Measurements from ENCODE around the gene C16orf95. TPM values are rescaled to one million over a fixed set of nuclear protein-coding genes. Genes with fewer than 3 reads are reported as not detected.

The C16orf95 gene
- total RNA-seq, 1 donor from 2014 or later, result 6.8 TPM

DNA sequence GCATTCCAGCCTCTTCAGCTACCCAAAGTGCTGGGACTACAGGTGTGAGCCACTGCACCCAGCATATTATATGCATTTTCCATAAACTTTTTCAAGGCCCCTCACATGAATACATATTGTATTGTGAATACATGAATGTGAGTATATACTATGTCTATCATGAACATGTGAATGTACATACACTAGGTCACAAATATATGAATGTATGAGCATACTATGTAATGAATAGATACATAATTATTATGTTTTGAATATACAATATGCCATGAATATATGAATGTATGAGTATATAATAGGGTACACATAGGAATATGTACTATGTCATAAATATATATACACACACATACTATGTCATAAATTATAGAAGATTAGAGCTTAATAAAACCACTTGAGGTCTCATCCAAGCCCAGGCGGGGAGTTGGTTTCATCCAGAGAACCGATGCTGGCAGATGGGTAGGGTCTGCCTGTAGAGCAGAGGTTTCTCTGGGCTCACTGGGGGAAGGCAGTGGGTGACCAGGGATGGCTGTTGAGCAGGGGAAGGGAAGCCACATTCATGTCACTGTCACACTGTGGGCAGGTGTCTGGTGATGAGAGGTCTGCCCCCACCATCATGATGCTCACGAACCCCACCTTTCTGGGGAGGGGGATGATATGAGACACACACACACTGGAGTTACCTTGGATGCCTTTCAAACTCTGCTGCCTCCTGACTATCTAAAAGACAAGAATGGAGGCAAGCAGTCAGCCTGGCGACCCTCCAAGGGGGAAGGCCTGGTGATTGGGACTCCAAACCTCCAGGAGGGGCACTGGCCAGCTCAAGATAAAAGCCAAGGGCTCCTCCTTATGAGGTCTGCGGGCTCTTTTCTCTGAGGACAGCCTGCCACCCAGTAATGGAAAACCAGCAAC is 7.3 kb downstream of the C16orf95 start:
- no peak for DNase-seq (ENCODE audit: low read depth, low spot score)
- no peaks in the 10 kb centered on the region for H3K4me1 Mint-ChIP-seq
- no peaks in the 10 kb centered on the region for H3K27me3 Mint-ChIP-seq (ENCODE audit: low read depth)
- H3K9me3 Mint-ChIP-seq, result peaks cover 3% of the 10 kb centered on the region
- TF ChIP-seq, protein P1, sequence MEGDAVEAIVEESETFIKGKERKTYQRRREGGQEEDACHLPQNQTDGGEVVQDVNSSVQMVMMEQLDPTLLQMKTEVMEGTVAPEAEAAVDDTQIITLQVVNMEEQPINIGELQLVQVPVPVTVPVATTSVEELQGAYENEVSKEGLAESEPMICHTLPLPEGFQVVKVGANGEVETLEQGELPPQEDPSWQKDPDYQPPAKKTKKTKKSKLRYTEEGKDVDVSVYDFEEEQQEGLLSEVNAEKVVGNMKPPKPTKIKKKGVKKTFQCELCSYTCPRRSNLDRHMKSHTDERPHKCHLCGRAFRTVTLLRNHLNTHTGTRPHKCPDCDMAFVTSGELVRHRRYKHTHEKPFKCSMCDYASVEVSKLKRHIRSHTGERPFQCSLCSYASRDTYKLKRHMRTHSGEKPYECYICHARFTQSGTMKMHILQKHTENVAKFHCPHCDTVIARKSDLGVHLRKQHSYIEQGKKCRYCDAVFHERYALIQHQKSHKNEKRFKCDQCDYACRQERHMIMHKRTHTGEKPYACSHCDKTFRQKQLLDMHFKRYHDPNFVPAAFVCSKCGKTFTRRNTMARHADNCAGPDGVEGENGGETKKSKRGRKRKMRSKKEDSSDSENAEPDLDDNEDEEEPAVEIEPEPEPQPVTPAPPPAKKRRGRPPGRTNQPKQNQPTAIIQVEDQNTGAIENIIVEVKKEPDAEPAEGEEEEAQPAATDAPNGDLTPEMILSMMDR (conservative IDR thresholded peaks at IDR 0.05), result no peak
- no peak overlapping the region for H3K27ac Mint-ChIP-seq (ENCODE audit: unreplicated experiment)
- H3K4me3 Mint-ChIP-seq, result no peak overlapping the region
- peaks cover 7% of the 10 kb centered on the region for H3K36me3 Mint-ChIP-seq (ENCODE audit: low read depth)

DNA sequence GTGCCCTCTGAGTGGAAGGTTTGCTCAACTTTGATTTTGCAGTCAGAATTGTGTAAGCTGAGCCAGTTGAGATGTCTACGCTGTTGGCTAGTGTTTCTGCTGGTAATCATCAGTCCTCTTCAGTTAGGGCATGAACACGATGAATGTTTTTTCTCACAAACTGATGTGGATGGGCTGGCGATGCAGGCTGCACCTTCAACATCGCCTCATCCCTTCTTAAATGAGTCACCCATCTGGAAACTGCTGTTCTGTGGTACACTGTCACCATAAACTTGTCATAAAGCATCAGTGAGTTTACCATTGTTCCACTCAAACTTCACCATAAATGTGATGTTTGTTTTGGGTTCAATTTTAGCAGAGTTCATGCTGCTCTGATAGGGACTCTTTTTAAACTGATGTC is 8.4 kb downstream of the C16orf95 start:
- TF ChIP-seq, protein P1 (conservative IDR thresholded peaks at IDR 0.05), result no peak
- H3K36me3 Mint-ChIP-seq (ENCODE audit: low read depth), result peaks cover 7% of the 10 kb centered on the region

DNA sequence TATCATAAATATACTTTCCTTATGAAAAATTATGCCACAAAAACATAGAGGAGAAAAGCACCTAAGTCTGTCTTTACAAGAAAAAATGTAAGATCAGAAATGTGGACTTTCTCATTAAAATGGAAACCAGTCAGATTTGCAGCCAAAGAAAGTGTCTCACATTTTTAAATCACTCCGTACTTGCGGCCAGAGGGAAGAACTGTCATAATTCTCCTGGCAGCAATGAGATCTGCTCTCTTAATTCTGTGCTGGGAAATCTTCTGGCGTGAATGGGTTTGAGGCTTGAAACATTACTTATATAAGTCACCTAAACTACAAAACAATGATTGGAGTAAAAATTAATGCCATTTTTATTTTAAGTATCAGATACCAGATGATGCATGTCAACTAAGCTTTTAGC is 10.7 kb downstream of the C16orf95 start:
- Mint-ChIP-seq H3K36me3 (ENCODE audit: low read depth) (peaks cover 7% of the 10 kb centered on the region), H3K4me1 (no peaks in the 10 kb centered on the region), H3K4me3 (no peak overlapping the region), H3K27ac (ENCODE audit: unreplicated experiment) (no peak overlapping the region), H3K27me3 (ENCODE audit: low read depth) (no peaks in the 10 kb centered on the region), H3K9me3 (peaks cover 3% of the 10 kb centered on the region)
- no peak for DNase-seq (ENCODE audit: low read depth, low spot score)
- TF ChIP-seq, protein P1 (conservative IDR thresholded peaks at IDR 0.05), result no peak

More for the DNA sequence above, 8.4 kb downstream of the C16orf95 start:
- DNase-seq (ENCODE audit: low read depth, low spot score), result no peak
- Mint-ChIP-seq H3K27me3 (ENCODE audit: low read depth) (no peaks in the 10 kb centered on the region), H3K4me3 (no peak overlapping the region), H3K9me3 (peaks cover 3% of the 10 kb centered on the region), H3K27ac (ENCODE audit: unreplicated experiment) (no peak overlapping the region), H3K4me1 (no peaks in the 10 kb centered on the region)

DNA sequence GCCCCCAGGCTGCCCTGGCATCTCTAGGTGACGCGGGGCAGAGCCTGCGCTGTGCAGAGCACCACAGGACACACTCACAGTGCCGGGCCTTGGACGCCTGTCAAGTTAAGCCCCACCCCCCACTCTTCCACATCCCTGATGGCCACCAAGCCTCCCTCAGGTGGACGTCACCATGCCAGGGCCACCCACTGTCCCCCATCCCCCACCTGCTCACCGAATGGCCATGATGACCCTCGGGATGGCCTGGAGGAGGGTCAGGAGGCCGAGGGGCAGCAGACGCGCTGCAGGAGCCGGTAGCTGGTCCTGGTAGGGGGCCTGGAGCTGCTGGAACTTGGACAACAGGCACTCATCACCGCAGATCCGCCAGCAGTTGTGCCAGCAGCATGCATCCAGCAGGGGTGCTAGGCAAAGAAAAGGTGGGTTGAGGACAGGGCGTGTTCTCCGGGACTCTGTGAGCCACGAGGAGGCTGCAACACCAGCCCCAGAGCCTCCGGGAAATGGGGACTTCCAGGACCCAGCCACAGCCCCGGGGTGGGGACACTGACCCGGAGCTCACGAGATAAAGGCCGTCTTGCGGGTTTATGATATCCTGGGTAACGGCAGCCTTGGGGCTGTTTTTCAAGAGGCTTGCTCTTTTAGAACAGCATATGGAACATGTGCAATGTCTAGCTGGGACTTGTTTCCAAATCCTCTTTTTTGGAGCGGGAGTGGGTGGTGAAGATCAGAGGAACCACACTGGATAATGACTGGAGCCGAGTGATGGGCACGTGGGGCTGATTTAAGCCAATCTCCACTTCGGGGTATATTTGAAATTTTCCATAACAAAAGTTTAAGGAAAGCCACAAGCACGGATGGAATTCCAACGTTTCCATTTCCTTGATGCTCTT is 11.4 kb downstream of the C16orf95 start:
- peaks cover 3% of the 10 kb centered on the region for H3K9me3 Mint-ChIP-seq
- H3K27me3 Mint-ChIP-seq (ENCODE audit: low read depth), result no peaks in the 10 kb centered on the region
- H3K4me3 Mint-ChIP-seq, result no peak overlapping the region
- TF ChIP-seq, protein P1 (conservative IDR thresholded peaks at IDR 0.05), result peak; percentile 14
- no peaks in the 10 kb centered on the region for H3K4me1 Mint-ChIP-seq
- H3K27ac Mint-ChIP-seq (ENCODE audit: unreplicated experiment), result no peak overlapping the region
- H3K36me3 Mint-ChIP-seq (ENCODE audit: low read depth), result peaks cover 7% of the 10 kb centered on the region
- no peak for DNase-seq (ENCODE audit: low read depth, low spot score)

DNA sequence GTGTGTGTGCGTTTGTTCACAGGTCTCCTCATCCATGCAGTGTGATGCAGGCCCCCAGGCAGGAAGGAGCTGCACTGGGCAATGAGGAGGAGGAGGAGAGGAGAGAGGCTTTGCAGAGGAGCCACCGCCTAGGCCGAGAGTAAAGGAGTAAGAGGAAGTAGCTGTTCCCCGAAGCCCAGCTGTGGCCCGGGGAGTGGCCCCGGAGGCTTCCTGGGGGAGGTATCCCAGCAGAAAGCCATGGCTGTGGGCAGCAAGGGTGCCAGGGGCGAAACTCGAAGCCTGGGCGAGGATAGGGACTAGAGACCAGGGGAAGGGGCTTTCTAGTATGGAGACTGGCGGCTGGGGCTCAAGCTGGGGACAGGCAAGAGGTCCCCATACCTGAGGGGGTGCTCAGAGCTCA is 12.2 kb downstream of the C16orf95 start:
- no peaks in the 10 kb centered on the region for H3K27me3 Mint-ChIP-seq (ENCODE audit: low read depth)
- H3K27ac Mint-ChIP-seq (ENCODE audit: unreplicated experiment), result no peak overlapping the region
- H3K36me3 Mint-ChIP-seq (ENCODE audit: low read depth), result peaks cover 7% of the 10 kb centered on the region
- no peak overlapping the region for H3K4me3 Mint-ChIP-seq
- no peaks in the 10 kb centered on the region for H3K4me1 Mint-ChIP-seq
- peaks cover 3% of the 10 kb centered on the region for H3K9me3 Mint-ChIP-seq
- TF ChIP-seq, protein P1 (conservative IDR thresholded peaks at IDR 0.05), result no peak
- DNase-seq (ENCODE audit: low read depth, low spot score), result no peak
